HL-60/S4 (cell line): ENCODE results near the gene TP53BP2.
"Not testable (repeated sequence)": the region's sequence is repeated elsewhere in the genome, so short reads cannot be mapped to it uniquely, and the experiment has no call there.

Source experiments
- in situ Hi-C: fragments of 300-500 bp; cut with MboI; formaldehyde crosslinking; loops from 2 replicates; pipeline ENCODE4 v1.14.3; 2022; ENCODE audit warnings: low sequenced_read_pairs

TP53BP2 gene

GRCh38 chr1:223831755-223832636 is 13.8 kb downstream of the TP53BP2 start:
- in situ Hi-C loops: no loop called here

- in situ Hi-C loops: no loop called here
Observed at GRCh38 chr1:223829678-223830077, 16.1 kb downstream of the TP53BP2 start.

- in situ Hi-C loops: no loop called here
Observed at GRCh38 chr1:223828162-223828848, 17.4 kb downstream of the TP53BP2 start.

- in situ Hi-C loops: no loop called here
Observed at GRCh38 chr1:223827193-223827663, 18.5 kb downstream of the TP53BP2 start.

- in situ Hi-C loops: no loop called here
Observed at GRCh38 chr1:223825767-223826748, 19.7 kb downstream of the TP53BP2 start.

- in situ Hi-C loops: no loop called here
Observed at GRCh38 chr1:223824712-223825111, 21.0 kb downstream of the TP53BP2 start.

- in situ Hi-C loops: no loop called here
Observed at GRCh38 chr1:223824287-223824686, 21.5 kb downstream of the TP53BP2 start.

GRCh38 chr1:223820971-223821370 is 24.8 kb downstream of the TP53BP2 start:
- in situ Hi-C loops: no loop called here

- in situ Hi-C loops: no loop called here
Observed at GRCh38 chr1:223820515-223820858, 25.3 kb downstream of the TP53BP2 start.

- in situ Hi-C loops: no loop called here
Observed at GRCh38 chr1:223819730-223820514, 25.8 kb downstream of the TP53BP2 start.

GRCh38 chr1:223817265-223817664 is 28.5 kb downstream of the TP53BP2 start:
- in situ Hi-C loops: not testable (repeated sequence)

GRCh38 chr1:223815865-223816264 is 29.9 kb downstream of the TP53BP2 start:
- in situ Hi-C loops: no loop called here

- in situ Hi-C loops: no loop called here
Observed at GRCh38 chr1:223815020-223815853, 30.5 kb downstream of the TP53BP2 start.

GRCh38 chr1:223813645-223814044 is 32.1 kb downstream of the TP53BP2 start:
- in situ Hi-C loops: no loop called here

GRCh38 chr1:223811634-223812101 is 34.1 kb downstream of the TP53BP2 start:
- in situ Hi-C loops: no loop called here

GRCh38 chr1:223810586-223810985 is 35.2 kb downstream of the TP53BP2 start:
- in situ Hi-C loops: no loop called here

- in situ Hi-C loops: not testable (repeated sequence)
Observed at GRCh38 chr1:223809905-223810304, 35.8 kb downstream of the TP53BP2 start.

- in situ Hi-C loops: no loop called here
Observed at GRCh38 chr1:223803211-223803610, 42.5 kb downstream of the TP53BP2 start.

- in situ Hi-C loops: no loop called here
Observed at GRCh38 chr1:223802602-223803001, 43.1 kb downstream of the TP53BP2 start.
